ENCODE measurements around the gene GLCE.
A peak's percentile ranks its signal among the peaks of the same experiment; 100 is the strongest.
"Not testable (repeated sequence)": the region's sequence is repeated elsewhere in the genome, so short reads cannot be mapped to it uniquely, and the experiment has no call there.

GLCE gene

DNA sequence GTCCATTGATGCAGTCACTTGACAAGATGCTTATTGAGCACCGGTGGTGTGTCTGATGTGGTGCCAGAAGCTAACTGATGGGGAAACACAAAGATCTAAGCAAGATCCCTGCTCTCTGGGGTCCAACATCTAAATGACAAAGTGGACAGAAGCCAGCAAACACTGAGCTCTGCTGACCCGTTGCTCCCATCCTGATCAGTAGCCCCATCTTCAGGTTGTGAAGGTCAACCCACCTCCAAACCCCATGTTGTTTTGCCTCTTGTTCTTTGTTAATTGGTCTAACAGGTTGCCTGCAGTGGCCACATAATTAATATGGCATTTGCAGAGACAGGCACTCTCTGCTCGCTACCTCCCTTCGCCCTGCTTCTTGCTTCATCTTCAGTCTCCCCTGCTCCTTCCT, 21.5 kb upstream of the GLCE start:
- no peak for DNase-seq (ENCODE audit: low spot score)

DNA sequence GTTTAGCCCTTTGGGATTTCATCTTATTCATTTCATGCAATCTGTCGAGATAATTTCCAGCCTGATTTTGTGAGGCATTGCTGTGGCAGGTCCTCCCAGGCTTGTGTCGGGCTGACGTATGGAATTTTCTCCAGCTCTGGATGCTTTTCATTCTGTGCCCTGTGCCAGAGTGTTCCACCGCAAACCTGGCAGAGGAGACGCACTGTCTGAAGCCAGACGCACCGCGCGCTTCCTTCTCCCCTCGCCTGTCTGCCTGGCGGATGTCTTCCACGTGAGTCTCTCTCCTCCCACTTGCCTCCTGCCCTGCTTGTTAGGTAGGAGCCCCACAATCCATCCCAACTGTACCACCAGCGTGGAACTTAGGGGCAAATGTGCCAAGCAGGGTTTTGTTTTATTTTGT, 20.1 kb upstream of the GLCE start:
- no peak for DNase-seq (ENCODE audit: low spot score)

DNA sequence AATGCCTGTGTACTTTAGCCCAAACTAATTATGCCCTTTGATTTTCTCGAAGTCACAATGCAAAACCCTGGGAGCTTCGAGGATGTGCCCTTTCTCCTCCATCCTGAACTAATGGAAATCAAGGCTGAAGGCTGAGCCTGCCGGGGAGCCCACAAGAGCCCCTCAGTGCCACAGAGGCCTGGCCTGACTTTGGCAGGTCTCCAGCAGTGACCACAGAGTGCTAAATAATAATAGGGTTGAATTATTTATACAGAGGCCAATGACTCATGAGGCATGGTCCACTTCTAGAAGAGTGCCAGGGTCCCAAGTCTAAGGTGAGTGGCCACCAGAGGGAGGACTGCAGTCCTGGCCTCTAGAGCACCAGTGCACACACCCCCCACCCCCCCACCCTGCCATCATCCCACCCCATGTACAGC, 19.1 kb upstream of the GLCE start:
- peak; percentile 25 for DNase-seq (ENCODE audit: low spot score)

DNA sequence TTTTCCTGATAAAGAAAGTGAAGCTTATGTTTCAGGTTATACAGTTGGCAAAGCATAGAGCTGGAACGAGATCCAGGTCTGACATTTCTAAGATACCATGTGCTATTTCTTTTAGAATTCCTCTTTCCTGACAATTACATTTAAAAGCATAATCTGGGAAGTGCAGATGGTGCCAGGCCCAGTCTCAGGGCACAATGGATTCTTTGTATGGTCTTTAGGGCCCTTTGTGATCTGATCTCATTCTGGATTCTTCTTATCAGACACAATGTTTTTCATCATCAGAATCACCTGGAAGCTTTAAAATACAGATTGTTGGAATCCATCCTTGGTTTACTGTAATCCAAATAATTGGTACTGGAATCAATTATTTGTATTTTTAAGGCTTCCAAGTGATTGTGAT, 18.6 kb upstream of the GLCE start:
- no peak for DNase-seq (ENCODE audit: low spot score)

DNA sequence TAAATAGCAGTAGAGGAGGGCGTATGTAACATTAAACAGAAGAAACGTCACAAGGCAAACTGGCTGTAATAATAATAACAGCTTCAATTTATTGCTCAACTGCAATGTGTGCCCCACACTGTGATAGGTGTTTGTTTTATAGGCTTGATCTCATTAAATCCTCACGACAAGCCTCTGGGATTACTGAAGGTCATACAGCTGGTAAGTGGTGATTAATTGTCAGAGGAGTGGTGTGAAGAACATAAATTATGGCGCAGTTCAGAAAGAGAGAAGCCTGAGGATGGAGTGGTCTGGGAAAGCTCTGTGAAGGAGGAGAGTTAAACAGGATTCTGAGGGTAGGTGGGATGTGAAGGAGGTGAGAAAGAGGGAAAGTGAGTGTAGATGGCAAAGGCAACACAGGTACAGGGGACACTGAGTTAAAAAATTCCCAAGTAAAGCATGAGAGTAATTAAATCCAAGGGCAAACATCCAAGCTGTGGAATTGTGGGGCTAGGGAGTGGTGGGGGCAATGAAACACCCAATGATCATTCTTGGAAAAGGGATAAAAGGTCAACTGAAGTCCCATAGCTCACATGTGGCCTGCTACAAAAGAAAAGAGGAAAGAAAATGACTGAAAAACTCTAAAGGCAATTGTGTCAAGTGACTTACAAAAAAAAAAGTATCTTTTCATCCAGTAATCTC, 16.5 kb upstream of the GLCE start:
- DNase-seq (ENCODE audit: low spot score) = no peak

DNA sequence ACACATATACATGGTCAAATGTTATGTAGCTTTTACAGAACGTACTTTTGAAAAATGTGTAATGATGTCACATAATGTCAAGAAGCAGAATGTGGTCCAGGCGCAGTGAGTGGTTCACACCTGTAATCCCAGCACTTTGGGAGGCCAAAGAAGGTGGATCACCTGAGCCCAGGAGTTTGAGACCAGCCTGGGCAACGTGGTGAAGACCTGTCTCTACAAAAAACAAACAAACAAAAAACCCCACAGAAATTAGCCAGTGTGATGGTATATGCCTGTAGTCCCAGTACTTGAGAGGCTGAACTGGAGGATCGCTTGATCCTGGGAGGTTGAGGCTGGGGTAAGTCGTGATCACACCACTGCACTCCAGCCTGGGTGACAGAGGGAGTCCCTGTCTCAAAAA, 15.9 kb upstream of the GLCE start:
- no peak for DNase-seq (ENCODE audit: low spot score)

DNA sequence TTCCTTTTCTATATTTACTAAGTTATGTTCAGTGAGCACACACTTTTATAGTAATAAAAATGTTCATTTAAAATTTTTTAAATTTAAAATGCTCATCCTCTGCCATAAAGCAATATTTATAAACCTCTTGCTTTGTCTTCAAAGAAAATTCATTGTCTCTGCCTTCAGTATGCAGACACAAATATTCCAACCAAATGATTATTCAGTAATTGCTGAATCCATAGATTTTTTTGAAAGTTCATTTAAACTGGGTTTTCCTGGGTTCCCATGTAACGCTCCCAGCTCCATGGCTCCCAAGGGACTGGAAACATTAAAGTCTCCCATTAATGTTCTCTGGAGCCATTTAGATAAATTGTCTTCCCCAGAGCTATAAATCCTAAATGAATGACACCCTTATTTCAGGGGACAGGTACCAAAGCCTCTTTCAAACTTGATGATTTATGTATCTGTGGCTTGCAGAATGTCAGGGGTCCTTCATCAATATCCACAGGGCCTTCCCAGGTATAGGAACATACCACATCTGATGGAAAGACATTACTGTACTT, 15.2 kb upstream of the GLCE start:
- no peak for DNase-seq (ENCODE audit: low spot score)

DNA sequence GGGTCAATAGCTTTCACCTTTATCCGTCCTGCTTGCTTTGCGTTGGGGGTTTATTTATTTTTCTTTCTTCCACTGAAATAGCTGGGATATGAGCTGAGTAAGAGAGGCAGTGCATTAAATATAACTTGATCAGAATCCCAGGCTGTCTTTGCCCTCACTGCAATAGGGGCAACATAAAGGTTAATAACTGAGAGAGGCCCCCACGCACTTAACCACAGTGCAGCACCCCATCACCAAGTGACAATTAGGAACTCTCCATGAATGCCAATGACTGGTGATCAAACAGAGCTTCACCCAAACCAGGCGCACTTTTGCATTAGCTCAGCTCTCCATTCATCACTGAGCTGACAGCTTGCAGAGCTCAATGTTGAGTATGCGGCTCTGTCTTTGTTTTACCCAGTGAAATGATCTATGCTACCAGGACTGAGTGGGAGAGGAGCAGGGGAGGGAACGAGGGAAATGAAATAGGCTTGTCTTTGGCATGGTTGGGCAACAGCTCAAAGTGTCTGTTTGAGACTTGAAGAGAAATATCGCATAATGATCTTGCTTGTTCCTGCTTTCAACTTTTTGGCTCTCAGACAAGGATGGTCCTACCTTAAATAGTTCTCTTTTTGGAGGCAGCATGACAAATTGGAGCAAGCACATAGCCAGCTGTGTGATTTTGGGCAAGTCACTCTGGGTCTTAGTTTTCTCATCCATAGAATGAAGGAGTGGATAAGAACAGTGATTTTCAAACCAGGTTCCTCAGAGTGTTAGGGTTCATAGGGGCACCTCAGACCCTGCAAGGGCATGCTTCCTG, 14.5 kb upstream of the GLCE start:
- DNase-seq (ENCODE audit: low spot score) = no peak

DNA sequence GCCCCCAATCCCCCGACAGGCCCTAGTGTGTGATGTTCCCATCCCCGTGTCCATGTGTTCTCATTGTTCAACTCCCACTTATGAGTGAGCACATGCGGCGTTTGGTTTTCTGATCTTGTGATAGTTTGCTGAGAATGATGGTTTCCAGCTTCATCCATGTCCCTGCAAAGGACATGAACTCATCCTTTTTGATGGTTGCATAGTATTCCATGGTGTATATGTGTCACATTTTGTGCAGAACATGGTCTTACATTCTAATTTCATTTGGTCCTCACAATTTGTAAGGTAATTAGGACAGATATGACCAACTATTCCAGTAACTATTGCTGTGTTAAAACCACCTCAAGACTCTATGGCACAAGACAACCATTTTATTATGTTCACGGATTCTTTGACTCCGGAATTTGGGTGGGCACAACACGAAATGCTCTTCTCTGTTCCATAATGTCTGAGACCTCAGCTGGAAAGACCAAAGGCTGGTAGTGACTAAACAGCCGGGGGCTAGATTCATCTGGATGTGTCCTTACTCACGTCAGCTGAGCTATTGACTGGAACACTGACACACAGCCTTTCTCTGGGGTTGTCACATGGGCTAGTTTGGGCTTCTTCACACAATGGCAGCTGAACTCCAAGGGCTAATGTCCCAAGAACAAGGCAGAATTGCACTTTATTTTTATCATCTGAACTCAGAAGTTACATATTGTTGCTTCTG, 13.6 kb upstream of the GLCE start:
- no peak for DNase-seq (ENCODE audit: low spot score)

DNA sequence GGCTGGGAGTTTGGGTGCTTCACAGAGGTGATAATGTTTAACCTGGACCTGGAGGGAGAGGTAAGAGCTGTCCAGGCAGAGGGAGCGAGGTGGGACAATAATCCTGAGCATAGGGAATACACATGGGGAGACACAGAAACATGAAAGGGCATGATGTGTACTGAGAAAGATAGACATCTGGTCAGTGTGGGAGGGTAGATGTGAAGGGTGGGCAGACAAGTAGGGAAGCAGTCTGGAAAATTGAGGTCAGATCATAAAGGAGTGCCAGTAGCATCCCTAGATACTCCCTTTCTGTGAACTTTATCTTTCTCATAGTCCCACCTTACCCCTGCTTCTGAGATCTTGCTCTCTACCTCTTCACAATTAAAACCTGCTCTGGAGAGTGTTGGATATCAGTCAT, 12.0 kb upstream of the GLCE start:
- DNase-seq (ENCODE audit: low spot score) = no peak

DNA sequence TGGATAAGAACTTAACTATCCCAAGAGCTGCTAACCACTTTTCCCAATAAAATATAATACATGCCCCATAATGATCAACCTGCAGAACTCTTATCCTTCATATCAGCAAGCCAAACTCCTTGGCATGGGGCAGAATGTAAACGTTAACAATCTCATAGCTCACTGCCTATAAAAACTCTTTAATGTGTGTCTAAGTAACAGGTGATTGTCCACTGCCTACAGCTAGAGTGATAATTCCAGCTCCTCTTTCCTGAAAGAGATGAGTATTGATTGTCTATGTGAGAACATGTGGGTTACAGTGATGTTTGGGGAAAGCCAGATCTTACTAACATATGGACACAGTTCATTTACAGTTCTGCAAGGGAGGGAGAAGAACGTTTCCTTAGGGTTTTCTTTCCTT, 11.3 kb upstream of the GLCE start:
- DNase-seq (ENCODE audit: low spot score) = no peak

DNA sequence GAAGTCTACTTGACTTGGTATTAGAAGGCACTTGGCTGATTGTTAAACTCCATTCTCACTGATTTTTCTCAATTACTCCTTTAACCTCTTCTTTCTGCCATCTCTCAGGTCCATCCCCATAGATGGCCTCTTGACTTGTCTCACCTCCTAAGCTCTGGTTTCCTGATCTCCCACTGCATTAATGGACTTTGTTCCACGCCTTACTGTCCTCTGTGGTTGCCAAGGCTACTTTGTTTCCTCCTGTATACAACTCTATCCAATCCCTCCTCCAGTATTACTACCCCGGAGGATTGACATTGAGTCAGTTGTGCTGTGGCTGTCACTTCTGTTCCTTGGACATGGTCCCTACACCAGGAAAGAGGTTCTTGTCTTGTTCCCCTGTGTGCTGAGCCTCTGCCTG, 10.6 kb upstream of the GLCE start:
- no peak for DNase-seq (ENCODE audit: low spot score)

DNA sequence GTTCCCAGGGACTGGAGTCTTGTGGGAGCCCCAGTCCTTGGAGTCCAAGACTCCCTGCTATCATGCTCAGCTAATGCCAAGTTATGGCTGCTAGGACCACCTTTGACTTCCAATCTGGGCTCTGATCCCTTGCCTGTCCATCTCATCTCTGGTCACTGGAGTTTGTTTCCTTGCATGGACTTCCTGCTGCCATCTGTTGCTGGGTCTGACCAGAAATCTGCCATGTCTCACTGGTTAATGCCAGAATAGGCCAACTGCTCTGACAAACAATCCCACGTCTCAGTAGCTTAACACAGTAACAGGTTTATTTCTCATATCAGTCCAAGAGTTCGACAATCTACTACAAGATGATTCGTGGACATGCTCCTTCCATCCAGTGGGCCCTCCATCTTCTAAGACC, 10.1 kb upstream of the GLCE start:
- no peak for DNase-seq (ENCODE audit: low spot score)

DNA sequence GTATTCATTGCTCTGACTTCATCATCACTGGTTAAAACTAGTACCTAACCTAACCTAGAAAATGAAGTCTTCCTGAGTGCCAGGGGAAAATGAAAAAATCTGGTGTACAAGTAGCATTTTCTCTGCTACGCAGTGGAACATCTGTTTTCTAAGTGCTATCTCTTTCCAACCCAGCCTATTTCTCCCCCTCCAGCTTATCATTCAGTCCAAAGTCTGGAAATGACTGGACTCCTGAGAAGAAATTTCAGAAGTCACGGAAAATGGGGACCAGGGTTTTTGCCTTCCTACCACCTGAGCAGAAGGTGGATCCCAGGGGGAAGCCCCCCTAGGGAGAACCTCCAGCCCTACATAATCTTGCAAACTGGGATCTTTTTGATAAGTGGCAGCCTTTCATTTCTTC, 9.6 kb upstream of the GLCE start:
- DNase-seq (ENCODE audit: low spot score) = no peak

DNA sequence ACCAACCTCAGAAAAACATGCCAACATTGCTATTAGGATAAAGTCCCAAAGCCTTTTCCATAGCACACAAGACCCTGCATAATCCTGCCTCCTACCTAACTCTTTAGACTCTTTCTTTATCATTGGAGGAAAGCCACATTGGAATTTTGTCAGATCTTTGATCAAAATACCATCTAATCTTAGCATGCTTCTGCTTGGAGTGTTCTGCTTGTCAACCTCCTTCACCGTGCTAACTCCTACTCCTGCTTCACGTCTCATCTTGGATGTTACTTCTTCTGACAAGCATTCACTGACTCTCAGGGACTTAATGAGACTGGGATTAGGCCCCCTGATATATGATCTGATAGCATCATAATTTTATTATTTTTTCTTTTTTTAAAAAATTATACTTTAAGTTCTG, 7.4 kb upstream of the GLCE start:
- no peak for DNase-seq (ENCODE audit: low spot score)

DNA sequence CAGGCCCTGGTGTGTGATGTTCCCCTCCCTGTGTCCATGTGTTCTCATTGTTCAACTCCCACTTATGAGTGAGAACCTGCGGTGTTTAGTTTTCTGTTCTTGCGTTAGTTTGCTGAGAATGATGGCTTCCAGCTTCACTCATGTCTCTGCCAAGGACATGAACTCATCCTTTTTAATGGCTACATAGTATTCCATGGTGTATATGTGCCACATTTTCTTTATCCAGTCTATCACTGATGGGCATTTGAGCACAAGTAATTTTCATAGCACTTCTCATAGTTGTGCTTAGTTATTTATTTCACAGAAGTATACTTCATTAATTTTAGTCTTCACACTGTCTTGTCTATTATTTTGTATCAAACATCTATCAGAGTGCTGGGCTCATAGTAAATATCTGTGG, 6.8 kb upstream of the GLCE start:
- not testable (repeated sequence) for DNase-seq (ENCODE audit: low spot score)

DNA sequence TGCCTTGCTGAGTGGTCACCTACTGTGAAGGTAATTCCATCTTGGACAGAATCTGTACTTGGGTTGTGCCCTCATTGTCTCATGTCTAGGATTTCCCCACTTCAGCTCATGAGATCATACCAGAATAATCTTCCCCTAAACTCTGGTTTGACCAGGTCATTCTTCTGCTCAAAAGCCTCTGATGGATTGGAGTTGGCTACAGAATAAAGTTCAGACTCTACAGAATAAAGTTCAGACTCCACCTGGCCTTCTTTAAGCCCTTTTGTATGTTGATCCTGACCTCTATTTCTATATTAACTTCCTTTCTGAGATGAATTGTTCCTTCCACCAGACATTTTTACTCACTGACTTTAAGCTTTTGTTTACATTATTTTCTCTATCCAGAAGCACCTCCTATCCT, 6.4 kb upstream of the GLCE start:
- DNase-seq (ENCODE audit: low spot score) = no peak

DNA sequence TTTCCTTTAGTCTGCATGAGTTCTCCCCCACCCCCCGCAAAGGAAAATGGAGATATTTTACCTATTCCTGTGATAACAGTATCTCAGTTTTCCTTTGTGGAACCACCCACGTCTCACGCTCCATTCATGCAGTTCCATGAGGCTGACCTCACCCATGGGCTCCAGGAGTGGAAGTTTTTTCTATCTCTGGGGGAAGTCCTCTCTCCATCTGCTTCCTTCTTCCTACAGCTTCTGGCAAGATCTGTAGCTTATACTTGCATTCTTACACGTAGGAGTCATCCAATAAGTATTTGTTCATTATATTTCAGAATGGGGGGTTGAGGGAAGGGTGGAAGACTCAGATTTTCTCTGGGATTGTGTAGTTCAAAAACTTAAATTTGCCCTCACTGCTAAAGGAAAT, 5.8 kb upstream of the GLCE start:
- peak; percentile 85 for DNase-seq (ENCODE audit: low spot score)

DNA sequence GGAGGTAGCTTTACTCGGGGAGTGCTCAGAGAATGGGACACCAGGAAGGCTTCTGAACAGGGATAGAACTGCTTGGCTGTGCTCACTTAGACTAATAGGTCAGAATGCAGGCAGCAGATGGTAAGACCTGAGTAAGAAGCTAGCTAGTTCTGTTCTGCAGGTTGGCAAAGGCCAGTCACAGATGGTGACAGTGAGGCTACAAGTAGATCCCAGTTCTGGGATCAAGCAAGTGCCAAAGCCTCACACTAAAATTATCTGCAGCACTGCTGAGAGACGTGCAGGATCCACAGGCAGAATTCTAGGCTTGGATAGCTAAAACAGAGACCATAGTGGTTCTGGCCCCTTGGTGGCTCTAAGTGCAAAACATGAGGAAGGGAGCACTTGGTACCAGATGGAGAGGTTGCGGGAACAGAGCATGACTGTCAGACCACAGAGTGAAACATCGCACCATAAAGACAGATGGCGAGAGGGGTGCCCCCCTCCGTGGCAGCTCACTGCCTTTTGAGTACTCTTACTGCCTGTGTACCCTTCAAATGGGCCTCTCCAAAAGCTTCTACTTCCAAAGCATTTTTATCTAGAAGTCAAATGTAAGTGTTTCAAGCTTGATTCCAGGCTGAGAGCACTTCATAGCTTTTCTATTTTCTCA, 3.6 kb upstream of the GLCE start:
- DNase-seq (ENCODE audit: low spot score) = no peak

DNA sequence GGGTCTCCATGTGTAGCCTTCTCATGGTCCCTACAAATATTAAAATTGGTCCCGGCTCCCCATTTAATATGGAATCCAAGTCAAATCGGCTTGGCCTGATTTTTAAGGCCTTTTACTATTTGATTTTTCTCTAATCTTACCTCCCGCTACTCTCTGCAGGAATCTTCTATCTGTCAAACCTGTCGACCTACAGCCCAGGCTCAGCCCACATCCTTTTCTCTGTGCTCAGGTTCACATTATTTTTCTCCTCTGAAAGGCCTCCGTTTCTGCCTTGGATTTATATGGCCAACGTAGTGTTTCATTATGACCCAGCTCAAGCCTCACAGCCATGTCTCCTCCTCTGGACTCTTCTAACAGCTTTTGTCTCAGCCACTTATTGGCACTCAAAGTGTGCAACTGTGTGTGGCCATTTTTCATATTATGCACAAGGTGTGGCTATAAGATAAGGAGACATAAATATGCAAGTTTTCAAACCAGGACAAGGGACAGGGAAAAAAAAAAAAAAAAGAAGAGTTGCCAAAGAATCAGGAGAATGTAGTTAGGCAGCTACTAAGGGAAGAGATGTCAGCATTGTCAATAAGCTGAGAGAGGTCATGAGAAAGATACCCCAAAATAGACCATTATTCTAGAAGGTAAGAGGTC, 2.1 kb upstream of the GLCE start:
- DNase-seq (ENCODE audit: low spot score) = no peak

DNA sequence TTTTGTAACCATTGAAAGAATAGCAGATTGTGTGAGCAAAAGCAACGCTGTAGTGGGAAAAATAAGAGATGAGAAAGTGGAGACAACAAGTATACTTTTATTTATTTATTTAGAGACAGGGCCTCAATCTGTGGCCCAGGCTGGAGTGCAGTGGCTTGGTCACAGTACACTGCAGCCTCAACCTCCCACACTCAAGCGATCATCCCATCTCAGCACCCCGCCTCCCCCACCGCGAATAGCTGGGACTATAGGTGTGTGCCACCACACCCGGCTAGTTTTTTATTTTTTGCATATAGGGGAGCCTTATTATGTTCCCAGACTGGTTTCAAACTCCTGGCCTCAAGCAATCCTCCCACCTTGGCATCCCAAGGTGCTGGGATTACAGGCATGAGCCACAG, 1.6 kb upstream of the GLCE start:
- no peak for DNase-seq (ENCODE audit: low spot score)

DNA sequence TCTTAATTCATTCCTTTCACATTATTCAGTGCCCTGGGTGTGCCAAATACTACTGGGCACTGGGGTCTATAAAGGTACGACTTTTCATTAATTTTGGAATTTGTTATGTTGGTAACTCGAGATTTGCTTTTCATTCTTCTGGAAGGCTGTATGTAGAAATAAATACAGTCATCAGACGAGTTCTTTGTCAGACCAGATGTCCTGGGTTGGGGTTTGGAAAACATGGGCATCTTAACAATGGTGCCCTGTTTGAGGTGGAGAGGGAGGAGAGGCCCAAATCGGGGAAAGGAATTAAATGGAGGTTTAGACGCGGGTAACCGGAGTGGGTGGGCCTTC, 662 bp upstream of the GLCE start:
- no peak for DNase-seq (ENCODE audit: low spot score)

Measured in kidney tubule cell (primary cell).